GM10248 (cell line): Measurements from ENCODE around the gene BRD3.
A peak's percentile ranks its signal among the peaks of the same experiment; 100 is the strongest.

Source experiments
- CTCF ChIA-PET: fragments of 300-600 bp; sonication (Branson Sonifier 250); formaldehyde crosslinking; extraction: SDS; loops from one replicate; lab custom pipeline; 2021; ENCODE audit warnings: antibody characterized with exemption; lab: Yijun Ruan, JAX
- POLR2A ChIA-PET: fragments of 350-650 bp; sonication (Branson Sonifier 250); formaldehyde crosslinking; extraction: SDS; loops from one replicate; lab custom pipeline; 2020; ENCODE audit warnings: antibody characterized with exemption; lab: Yijun Ruan, JAX
- DNase-seq: peaks from one replicate; pipeline ENCODE4 v3.0.0; 2012; ENCODE audit errors: extremely low spot score
- CTCF ChIP-seq: IDR thresholded peaks from 2 replicates; pipeline ENCODE4 v1.5.1; 2012; ENCODE audit warnings: mild to moderate bottlenecking, low read depth; ENCODE audit errors: extremely low read depth, missing control alignments, control extremely low read depth

Gene BRD3

GRCh38 chr9:133995012-133995896, 72.6 kb downstream of the BRD3 start:
- CTCF ChIA-PET, result interaction anchor here (0.6 to 4.6 kb wide), 33 partner anchors 11 to 509 kb away, joined by 3 to 186 read pairs (median 6); partner anchors contain the start of genes BRD3OS and SARDH
- DNase-seq, result no peak
- peak; percentile 45 for TF ChIP-seq CTCF
- POLR2A ChIA-PET, result no interaction called here

DNA sequence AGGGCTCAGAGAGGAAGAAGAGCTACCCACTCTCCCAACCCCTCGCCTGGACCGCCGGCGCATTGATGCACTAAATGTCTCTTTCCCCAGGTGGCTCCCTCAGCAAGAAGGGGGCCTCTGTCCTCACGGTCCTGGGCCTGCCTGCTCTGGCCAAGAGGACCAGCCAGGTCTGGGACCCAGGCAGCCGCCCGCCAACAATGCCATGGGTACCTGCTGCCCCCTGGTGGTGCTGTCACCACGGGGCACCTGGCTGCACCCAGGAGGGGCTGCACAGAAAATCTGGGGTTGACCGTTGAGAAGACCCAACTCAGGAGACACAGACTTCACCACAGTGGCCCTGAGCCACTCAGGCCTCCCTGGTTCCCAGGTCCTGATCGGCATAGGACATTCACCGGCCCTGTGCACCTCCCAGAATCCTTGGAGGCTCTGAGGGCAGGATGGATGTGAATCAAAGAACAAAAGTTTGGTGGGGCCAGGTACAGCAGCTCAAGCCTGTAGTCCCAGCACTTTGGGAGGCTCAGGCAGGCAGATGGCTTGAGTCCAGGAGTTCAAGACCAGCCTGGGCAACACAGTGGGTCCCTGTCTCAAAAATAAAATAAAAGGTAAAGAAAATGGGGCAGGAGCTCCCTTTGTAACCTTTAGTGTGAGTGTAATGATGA, 73.3 kb downstream of the BRD3 start:
- ChIA-PET POLR2A (no interaction called here), CTCF (interaction anchor here (0.6 to 4.6 kb wide), 58 partner anchors 10 to 508 kb away, joined by 3 to 186 read pairs (median 4); partner anchors contain the start of genes BRD3OS and SARDH)
- peak; percentile 99 for TF ChIP-seq CTCF
- peak; percentile 87 for DNase-seq

- CTCF ChIA-PET, result interaction anchor here (0.6 to 4.6 kb wide), 53 partner anchors 9 to 460 kb away, joined by 3 to 186 read pairs (median 4); partner anchors contain the start of genes BRD3OS, SARDH and WDR5
- TF ChIP-seq CTCF, result no peak
- POLR2A ChIA-PET, result no interaction called here
- DNase-seq, result no peak
These were observed 74.1 kb downstream of the BRD3 start for GRCh38 chr9:133993635-133994253.

- peak; percentile 53 for TF ChIP-seq CTCF
- POLR2A ChIA-PET, result no interaction called here
- DNase-seq, result peak; percentile 90
- CTCF ChIA-PET, result interaction anchor here (0.9 to 4.6 kb wide), 44 partner anchors 8 to 459 kb away, joined by 3 to 186 read pairs (median 4); partner anchors contain the start of genes BRD3OS, SARDH and WDR5
These were observed 74.8 kb downstream of the BRD3 start for GRCh38 chr9:133992780-133993634.

- peak; percentile 80 for DNase-seq
- POLR2A ChIA-PET, result no interaction called here
- CTCF ChIA-PET, result interaction anchor here (0.6 to 4.6 kb wide), 11 partner anchors 12 to 458 kb away, joined by 3 to 186 read pairs (median 4); no protein-coding TSS in a partner anchor
- TF ChIP-seq CTCF, result no peak
These were observed 75.7 kb downstream of the BRD3 start, which contains the start of gene VAV2 for GRCh38 chr9:133991964-133992779. Gene VAV2 (minus strand): TSS chr9:133992324. CDS start chr9:133992278, 46 bp downstream.
